Esophagus squamous epithelium (tissue), 5 donors: ENCODE results near the gene HMCN1. TPM values are rescaled to one million over a fixed set of nuclear protein-coding genes. Genes with fewer than 3 reads are reported as not detected.

ENCODE experiments used
- DNase-seq: peaks from one replicate; lab custom pipeline; 2025; lab: John Stamatoyannopoulos, UW
- H3K27ac ChIP-seq, 4 donors: fragments of 200-600 bp; sonication (generic); one replicate each; pipeline ENCODE4 v1.5.1; 2016 to 2019; ENCODE audit warnings: mild to moderate bottlenecking in 1 of 4
- H3K27me3 ChIP-seq, 4 donors: fragments of 200-600 bp; sonication (generic); 1 replicate in 3 of 4; 2 replicates in 1 of 4; pipeline versions ENCODE4 v1.5.1 to v1.6.0; 2017 to 2021; ENCODE audit warnings: antibody characterized with exemption in 1 of 4
- H3K36me3 ChIP-seq, 3 donors: fragments of 200-600 bp; sonication (generic); one replicate each; pipeline ENCODE4 v1.5.1; 2016 to 2019
- H3K4me1 ChIP-seq, 3 donors: fragments of 200-600 bp; sonication (generic); one replicate each; pipeline ENCODE4 v1.5.1; 2017 to 2019
- H3K4me3 ChIP-seq, 4 donors: fragments of 200-600 bp; sonication (generic); 1 replicate in 3 of 4; 2 replicates in 1 of 4; pipeline ENCODE4 v1.5.1; 2016 to 2019; ENCODE audit warnings: mild to moderate bottlenecking in 2 of 4, moderate library complexity in 1 of 4
- H3K9me3 ChIP-seq, 3 donors: fragments of 200-600 bp; sonication (generic); one replicate each; pipeline ENCODE4 v1.5.1; 2016 to 2019
- POLR2A ChIP-seq, 4 donors: fragments of 450-650 bp; IDR thresholded peaks; one replicate each; pipeline ENCODE4 v1.6.1; 2017; ENCODE audit warnings: antibody characterized with exemption in 4 of 4, mild to moderate bottlenecking in 4 of 4, moderate library complexity in 3 of 4
- WGBS, 2 donors: methylation state at CpG; one replicate each; pipeline ENCODE4 v1.1.5; 2018; 5-methylcytosine and 5-hydroxymethylcytosine counted together
- intact Hi-C: fragments of 100-400 bp; cut with DNase I; formaldehyde crosslinking; loops from one replicate; pipeline ENCODE4 v1.15.0; 2022
- total RNA-seq, 4 donors: library from RNA; depleted of rRNA; stranded (reverse); fragments of >200 nt; gene quantifications; one replicate each; pipeline ENCODE4 v1.1.0, GENCODE V29; 2016
- TF ChIP-seq, protein P1 (sequence below), 6 experiments: fragments of 450-650 bp in 4 of 6; fragments of 200-600 bp in 2 of 6; sonication (generic) in 2 of 6; IDR thresholded peaks; one replicate each; pipeline ENCODE4 v1.5.1; 2016 to 2019; ENCODE audit warnings: antibody characterized with exemption in 6 of 6, mild to moderate bottlenecking in 4 of 6, moderate library complexity in 4 of 6
- donor health status: DM: yes; HTN: yes; CAD: no.

HMCN1 gene
- total RNA-seq, 4 donors from 2014 or later: 0.49 to 6.7 (median 3.3) TPM

- no peak for TF ChIP-seq POLR2A (IDR thresholded peaks at IDR 0.05)
- TF ChIP-seq, protein P1, sequence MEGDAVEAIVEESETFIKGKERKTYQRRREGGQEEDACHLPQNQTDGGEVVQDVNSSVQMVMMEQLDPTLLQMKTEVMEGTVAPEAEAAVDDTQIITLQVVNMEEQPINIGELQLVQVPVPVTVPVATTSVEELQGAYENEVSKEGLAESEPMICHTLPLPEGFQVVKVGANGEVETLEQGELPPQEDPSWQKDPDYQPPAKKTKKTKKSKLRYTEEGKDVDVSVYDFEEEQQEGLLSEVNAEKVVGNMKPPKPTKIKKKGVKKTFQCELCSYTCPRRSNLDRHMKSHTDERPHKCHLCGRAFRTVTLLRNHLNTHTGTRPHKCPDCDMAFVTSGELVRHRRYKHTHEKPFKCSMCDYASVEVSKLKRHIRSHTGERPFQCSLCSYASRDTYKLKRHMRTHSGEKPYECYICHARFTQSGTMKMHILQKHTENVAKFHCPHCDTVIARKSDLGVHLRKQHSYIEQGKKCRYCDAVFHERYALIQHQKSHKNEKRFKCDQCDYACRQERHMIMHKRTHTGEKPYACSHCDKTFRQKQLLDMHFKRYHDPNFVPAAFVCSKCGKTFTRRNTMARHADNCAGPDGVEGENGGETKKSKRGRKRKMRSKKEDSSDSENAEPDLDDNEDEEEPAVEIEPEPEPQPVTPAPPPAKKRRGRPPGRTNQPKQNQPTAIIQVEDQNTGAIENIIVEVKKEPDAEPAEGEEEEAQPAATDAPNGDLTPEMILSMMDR (IDR thresholded peaks at IDR 0.05): no peak
- intact Hi-C loops: no loop called here
These were observed 379.3 kb downstream of the HMCN1 start for GRCh38 chr1:186113461-186113860.

GRCh38 chr1:186118724-186119123, 384.5 kb downstream of the HMCN1 start:
- no peak for DNase-seq
- intact Hi-C loops: no loop called here
- no peak overlapping the region for H3K27ac ChIP-seq
- H3K4me1 ChIP-seq: no peaks in the 10 kb centered on the region
- no peaks in the 10 kb centered on the region for H3K9me3 ChIP-seq
- WGBS, 2 donors: 88 to 90% methylated on average over 1 of the region's 1 CpG
- peaks cover 0 to 16% (median 0%) of the 10 kb centered on the region in 3 donors for H3K36me3 ChIP-seq
- H3K4me3 ChIP-seq: no peak overlapping the region
- H3K27me3 ChIP-seq: no peaks in the 10 kb centered on the region
- TF ChIP-seq POLR2A (IDR thresholded peaks at IDR 0.05): no peak
- TF ChIP-seq, protein P1 (IDR thresholded peaks at IDR 0.05): no peak

More at GRCh38 chr1:186113461-186113860, 379.3 kb downstream of the HMCN1 start:
- no peaks in the 10 kb centered on the region for H3K4me1 ChIP-seq
- no peaks in the 10 kb centered on the region for H3K36me3 ChIP-seq
- DNase-seq: no peak
- H3K27me3 ChIP-seq: no peaks in the 10 kb centered on the region
- H3K27ac ChIP-seq: no peak overlapping the region
- H3K9me3 ChIP-seq: no peaks in the 10 kb centered on the region
- no peak overlapping the region for H3K4me3 ChIP-seq

GRCh38 chr1:186122837-186123236, 388.6 kb downstream of the HMCN1 start:
- TF ChIP-seq POLR2A (IDR thresholded peaks at IDR 0.05): no peak
- TF ChIP-seq, protein P1 (IDR thresholded peaks at IDR 0.05): no peak
- Histone ChIP-seq H3K36me3 (peaks cover 0 to 16% (median 0%) of the 10 kb centered on the region in 3 donors), H3K27ac (no peak overlapping the region), H3K4me3 (no peak overlapping the region), H3K27me3 (no peaks in the 10 kb centered on the region), H3K4me1 (no peaks in the 10 kb centered on the region), H3K9me3 (no peaks in the 10 kb centered on the region)
- WGBS, 2 donors: 88 to 90% methylated on average over 9 of the region's 9 CpGs
- intact Hi-C loops: no loop called here
- DNase-seq: no peak

DNA sequence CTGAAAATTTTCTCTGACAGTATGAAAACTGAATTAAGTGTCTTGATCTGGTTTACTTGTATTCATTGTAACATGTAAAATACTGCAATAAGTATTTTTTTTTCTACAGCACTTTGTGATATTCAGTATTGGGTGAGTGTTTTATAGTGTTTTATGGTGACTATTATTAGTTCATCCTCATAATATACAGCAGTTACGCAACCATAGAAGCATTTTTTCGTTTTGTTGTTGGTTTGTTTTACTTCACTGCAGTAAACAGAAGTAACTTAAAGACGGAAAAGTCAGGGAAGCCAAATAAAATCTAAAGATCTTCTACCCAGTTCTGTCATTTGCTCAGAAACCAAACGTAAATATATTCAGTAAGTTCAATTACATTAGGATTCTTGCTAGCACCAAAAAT, 390.8 kb downstream of the HMCN1 start:
- peaks cover 0 to 7% (median 0%) of the 10 kb centered on the region in 3 donors for H3K36me3 ChIP-seq
- intact Hi-C loops: no loop called here
- DNase-seq: no peak
- WGBS, 2 donors: 77 to 80% methylated on average over 4 of the region's 4 CpGs
- H3K27me3 ChIP-seq: no peaks in the 10 kb centered on the region
- no peak overlapping the region for H3K27ac ChIP-seq
- TF ChIP-seq, protein P1 (IDR thresholded peaks at IDR 0.05): no peak
- TF ChIP-seq POLR2A (IDR thresholded peaks at IDR 0.05): no peak
- no peaks in the 10 kb centered on the region for H3K9me3 ChIP-seq
- no peak overlapping the region for H3K4me3 ChIP-seq
- no peaks in the 10 kb centered on the region for H3K4me1 ChIP-seq

GRCh38 chr1:186125511-186125910, 391.3 kb downstream of the HMCN1 start:
- peaks cover 0 to 7% (median 0%) of the 10 kb centered on the region in 3 donors for H3K36me3 ChIP-seq
- H3K9me3 ChIP-seq: no peaks in the 10 kb centered on the region
- no peak for TF ChIP-seq POLR2A (IDR thresholded peaks at IDR 0.05)
- TF ChIP-seq, protein P1 (IDR thresholded peaks at IDR 0.05): no peak
- 91 to 94% methylated on average over 3 of the region's 3 CpGs for WGBS, 2 donors
- no peak overlapping the region for H3K4me3 ChIP-seq
- no peaks in the 10 kb centered on the region for H3K27me3 ChIP-seq
- H3K4me1 ChIP-seq: no peaks in the 10 kb centered on the region
- no peak overlapping the region for H3K27ac ChIP-seq
- intact Hi-C loops: no loop called here
- no peak for DNase-seq
